ENCODE results near the gene RNF166.

The RNF166 gene

DNA sequence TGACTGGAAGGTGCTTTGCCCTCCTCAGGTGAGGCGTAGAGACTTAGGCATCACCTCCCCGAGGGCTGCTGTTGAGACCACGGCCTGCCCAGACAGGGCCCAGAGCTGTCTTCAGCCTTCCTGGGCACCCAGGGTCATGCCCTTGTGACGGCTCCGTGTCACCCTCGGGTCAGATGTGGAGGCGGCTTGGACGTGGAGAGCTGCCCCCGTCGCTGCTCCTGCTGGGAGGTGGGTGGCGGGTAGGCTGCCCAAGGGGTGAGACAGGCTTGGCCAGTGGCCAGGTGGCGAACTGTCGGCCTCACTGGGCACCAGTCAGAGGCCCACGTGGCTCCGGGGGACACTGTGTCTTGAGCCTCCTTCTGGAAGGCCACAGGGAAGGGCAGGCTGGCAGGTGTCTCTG lies 11.0 kb downstream of the RNF166 start:
- Histone ChIP-seq H3K4me3 (ENCODE audit: low read depth in 1 of 2, low read length in 2 of 2) (no peak overlapping the region), H4K20me1 (ENCODE audit: insufficient read depth, low read length) (peaks cover 15% of the 10 kb centered on the region), H2AFZ (ENCODE audit: low read depth, low read length) (no peak overlapping the region), H3K79me2 (ENCODE audit: insufficient read depth, low read length) (peaks cover 6% of the 10 kb centered on the region; the same call in 1 of the 2 replicates), H3K4me1 (ENCODE audit: insufficient read depth, low read length) (peaks cover 7% of the 10 kb centered on the region), H3K27ac (ENCODE audit: low read length) (no peak overlapping the region), H3K4me2 (ENCODE audit: insufficient read depth, low read length) (no peak overlapping the region), H3K9me3 (ENCODE audit: insufficient read depth, low read length, severe bottlenecking) (no peaks in the 10 kb centered on the region), H3K27me3 (ENCODE audit: insufficient read depth, low read length, poor library complexity) (no peaks in the 10 kb centered on the region), H3K36me3 (ENCODE audit: insufficient read depth, low read length) (peaks cover 43% of the 10 kb centered on the region), H3K9ac (ENCODE audit: low read depth, low read length) (no peak overlapping the region)
- TF ChIP-seq, protein P1, sequence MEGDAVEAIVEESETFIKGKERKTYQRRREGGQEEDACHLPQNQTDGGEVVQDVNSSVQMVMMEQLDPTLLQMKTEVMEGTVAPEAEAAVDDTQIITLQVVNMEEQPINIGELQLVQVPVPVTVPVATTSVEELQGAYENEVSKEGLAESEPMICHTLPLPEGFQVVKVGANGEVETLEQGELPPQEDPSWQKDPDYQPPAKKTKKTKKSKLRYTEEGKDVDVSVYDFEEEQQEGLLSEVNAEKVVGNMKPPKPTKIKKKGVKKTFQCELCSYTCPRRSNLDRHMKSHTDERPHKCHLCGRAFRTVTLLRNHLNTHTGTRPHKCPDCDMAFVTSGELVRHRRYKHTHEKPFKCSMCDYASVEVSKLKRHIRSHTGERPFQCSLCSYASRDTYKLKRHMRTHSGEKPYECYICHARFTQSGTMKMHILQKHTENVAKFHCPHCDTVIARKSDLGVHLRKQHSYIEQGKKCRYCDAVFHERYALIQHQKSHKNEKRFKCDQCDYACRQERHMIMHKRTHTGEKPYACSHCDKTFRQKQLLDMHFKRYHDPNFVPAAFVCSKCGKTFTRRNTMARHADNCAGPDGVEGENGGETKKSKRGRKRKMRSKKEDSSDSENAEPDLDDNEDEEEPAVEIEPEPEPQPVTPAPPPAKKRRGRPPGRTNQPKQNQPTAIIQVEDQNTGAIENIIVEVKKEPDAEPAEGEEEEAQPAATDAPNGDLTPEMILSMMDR (IDR thresholded peaks at IDR 0.05; ENCODE audit: borderline replicate concordance, extremely low read depth, low read length, poor library complexity, severe bottlenecking), result no peak
- TF ChIP-seq EZH2 (IDR thresholded peaks at IDR 0.05; ENCODE audit: borderline replicate concordance, low read depth, low read length, severe bottlenecking), result no peak
- DNase-seq, result no peak
- ATAC-seq (ENCODE audit: insufficient read depth, low read depth), result no peak

DNA sequence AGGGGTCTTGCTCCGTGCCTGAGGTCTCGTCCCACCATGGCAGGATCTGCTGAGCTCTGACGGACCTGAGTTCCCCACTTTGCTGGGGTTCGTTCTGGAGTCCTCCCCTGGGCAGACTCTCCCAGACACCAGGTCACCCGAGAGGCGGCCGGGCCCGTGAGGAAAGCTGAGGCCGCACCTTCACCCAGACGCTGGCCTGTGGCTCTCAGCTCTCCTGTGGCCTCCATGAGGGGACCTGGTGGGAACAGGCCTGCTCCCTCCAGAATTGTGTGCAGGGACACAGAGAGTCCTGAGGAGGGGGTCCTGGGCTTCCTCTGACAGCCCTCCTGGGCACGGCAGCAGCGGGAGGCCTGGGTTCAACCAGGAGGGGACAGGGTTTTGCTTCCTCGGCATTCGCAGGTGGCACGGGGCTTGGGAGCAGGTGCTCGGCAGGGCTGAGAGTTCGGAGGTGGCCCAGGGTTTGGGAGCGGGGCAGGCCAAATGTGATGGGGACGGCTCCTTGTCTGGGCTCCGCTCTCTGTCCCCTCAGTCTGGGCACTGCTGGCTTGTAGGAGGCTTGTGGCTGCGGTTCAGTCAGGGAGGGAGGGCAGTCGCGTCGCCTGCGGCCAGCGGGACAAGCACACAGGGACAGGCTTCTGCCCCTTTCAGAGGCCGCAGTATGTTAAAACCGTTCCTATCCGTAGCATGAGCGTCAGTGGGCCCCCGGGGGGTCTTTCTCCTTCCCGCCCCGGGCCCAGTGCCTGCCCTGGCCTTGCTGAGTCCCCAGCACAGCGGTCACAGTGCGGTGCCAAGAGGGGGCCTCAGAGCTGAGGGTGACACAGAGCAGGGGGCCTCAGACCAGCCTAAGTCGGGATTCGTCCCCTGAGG lies 11.8 kb downstream of the RNF166 start:
- Histone ChIP-seq H2AFZ (ENCODE audit: low read depth, low read length) (no peak overlapping the region), H3K4me2 (ENCODE audit: insufficient read depth, low read length) (no peak overlapping the region), H3K27ac (ENCODE audit: low read length) (no peak overlapping the region), H3K79me2 (ENCODE audit: insufficient read depth, low read length) (no peaks in the 10 kb centered on the region), H4K20me1 (ENCODE audit: insufficient read depth, low read length) (peaks cover 7% of the 10 kb centered on the region), H3K4me3 (ENCODE audit: low read depth in 1 of 2, low read length in 2 of 2) (no peak overlapping the region), H3K36me3 (ENCODE audit: insufficient read depth, low read length) (peaks cover 35% of the 10 kb centered on the region), H3K4me1 (ENCODE audit: insufficient read depth, low read length) (peaks cover 3% of the 10 kb centered on the region; the same call in 1 of the 2 replicates), H3K27me3 (ENCODE audit: insufficient read depth, low read length, poor library complexity) (no peaks in the 10 kb centered on the region), H3K9ac (ENCODE audit: low read depth, low read length) (no peak overlapping the region), H3K9me3 (ENCODE audit: insufficient read depth, low read length, severe bottlenecking) (no peaks in the 10 kb centered on the region)
- DNase-seq (no peak), ATAC-seq (ENCODE audit: insufficient read depth, low read depth) (no peak)
- TF ChIP-seq EZH2 (IDR thresholded peaks at IDR 0.05; ENCODE audit: borderline replicate concordance, low read depth, low read length, severe bottlenecking), result no peak
- TF ChIP-seq, protein P1 (IDR thresholded peaks at IDR 0.05; ENCODE audit: borderline replicate concordance, extremely low read depth, low read length, poor library complexity, severe bottlenecking), result no peak

DNA sequence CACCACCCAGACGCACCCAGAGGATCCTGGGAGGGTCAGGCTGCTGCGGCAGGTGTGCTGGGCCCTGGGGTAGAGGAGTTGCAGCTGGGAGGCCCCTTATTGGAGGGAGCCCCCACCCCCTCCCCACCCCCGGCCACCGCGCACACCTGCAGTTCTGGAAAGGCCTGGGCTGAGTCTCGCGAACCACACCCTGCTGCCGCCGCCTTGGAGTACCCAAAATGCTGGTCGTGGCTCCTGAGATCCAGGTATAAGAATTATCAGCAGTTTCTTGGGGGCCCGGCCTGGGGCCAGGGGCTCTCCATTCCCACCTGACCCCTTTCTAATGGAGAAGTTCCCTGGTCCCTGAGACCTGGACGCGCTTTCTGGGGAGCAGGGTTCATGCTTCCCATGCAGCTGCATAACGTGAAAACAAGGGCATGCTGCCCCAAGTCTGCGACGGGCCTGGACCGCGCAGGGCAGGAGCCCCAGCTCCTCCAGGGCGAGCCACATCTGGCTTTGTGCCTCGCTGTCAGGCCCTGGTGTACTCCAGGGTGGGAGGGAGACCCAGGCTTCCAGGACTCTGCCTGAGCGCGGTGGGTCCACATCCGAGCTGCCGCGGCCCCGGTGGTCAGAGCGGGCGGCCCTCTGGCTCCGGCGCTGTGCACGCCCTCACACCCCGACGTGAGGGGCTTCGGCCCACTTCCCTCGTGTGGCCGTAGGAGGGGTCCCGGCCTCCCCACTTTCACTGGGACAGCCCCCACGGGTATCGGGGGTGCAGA lies 12.6 kb downstream of the RNF166 start:
- Histone ChIP-seq H2AFZ (ENCODE audit: low read depth, low read length) (no peak overlapping the region), H3K4me2 (ENCODE audit: insufficient read depth, low read length) (no peak overlapping the region), H3K36me3 (ENCODE audit: insufficient read depth, low read length) (peaks cover 27% of the 10 kb centered on the region), H3K27ac (ENCODE audit: low read length) (no peak overlapping the region), H3K9me3 (ENCODE audit: insufficient read depth, low read length, severe bottlenecking) (no peaks in the 10 kb centered on the region), H3K79me2 (ENCODE audit: insufficient read depth, low read length) (no peaks in the 10 kb centered on the region), H3K4me1 (ENCODE audit: insufficient read depth, low read length) (peaks cover 3% of the 10 kb centered on the region; the same call in 1 of the 2 replicates), H3K9ac (ENCODE audit: low read depth, low read length) (no peak overlapping the region), H4K20me1 (ENCODE audit: insufficient read depth, low read length) (peaks cover 6% of the 10 kb centered on the region), H3K4me3 (ENCODE audit: low read depth in 1 of 2, low read length in 2 of 2) (no peak overlapping the region), H3K27me3 (ENCODE audit: insufficient read depth, low read length, poor library complexity) (no peaks in the 10 kb centered on the region)
- ATAC-seq (ENCODE audit: insufficient read depth, low read depth) (no peak), DNase-seq (no peak)
- TF ChIP-seq, protein P1 (IDR thresholded peaks at IDR 0.05; ENCODE audit: borderline replicate concordance, extremely low read depth, low read length, poor library complexity, severe bottlenecking), result no peak
- TF ChIP-seq EZH2 (IDR thresholded peaks at IDR 0.05; ENCODE audit: borderline replicate concordance, low read depth, low read length, severe bottlenecking), result no peak

All from DND-41 (cell line).